Thoracic aorta (tissue), 2 donors: ENCODE measurements around the gene SOSTDC1. TPM values are rescaled to one million over a fixed set of nuclear protein-coding genes. Genes with fewer than 3 reads are reported as not detected.
"Not testable (repeated sequence)": the region's sequence is repeated elsewhere in the genome, so short reads cannot be mapped to it uniquely, and the experiment has no call there.

Experiments used
- ATAC-seq: fragments of 150-250 bp; one replicate; pipeline ENCODE4 v1.8.0; 2017; ENCODE audit warnings: low read depth; ENCODE audit not compliant: insufficient number of reproducible peaks, low FRiP score
- DNase-seq: peaks from one replicate; pipeline ENCODE4 v3.0.0-alpha.2; 2020; ENCODE audit warnings: low spot score
- H3K27ac ChIP-seq, 2 donors: fragments of 200-600 bp; sonication (generic); 1 replicate in 1 of 2; 2 replicates in 1 of 2; pipeline ENCODE4 v1.5.1; 2016; ENCODE audit warnings: mild to moderate bottlenecking in 2 of 2, moderate library complexity in 2 of 2
- H3K27me3 ChIP-seq: fragments of 200-600 bp; sonication (generic); replicated peaks from 2 replicates; pipeline ENCODE4 v1.6.0; 2016; ENCODE audit warnings: mild to moderate bottlenecking; ENCODE audit not compliant: insufficient read depth
- H3K36me3 ChIP-seq: fragments of 200-600 bp; sonication (generic); one replicate; pipeline ENCODE4 v1.5.1; 2016
- H3K4me1 ChIP-seq, 2 donors: fragments of 200-600 bp; sonication (generic); 1 replicate in 1 of 2; 2 replicates in 1 of 2; pipeline versions ENCODE4 v1.5.1 to v1.6.0; 2016; ENCODE audit warnings: low read depth in 2 of 2, mild to moderate bottlenecking in 1 of 2; ENCODE audit not compliant: control insufficient read depth in 1 of 2
- H3K4me3 ChIP-seq: fragments of 200-600 bp; sonication (generic); 2 replicates; pipeline ENCODE4 v1.5.1; 2016; ENCODE audit warnings: mild to moderate bottlenecking
- H3K9me3 ChIP-seq: fragments of 200-600 bp; sonication (generic); 2 replicates; pipeline ENCODE4 v1.5.1; 2016
- CTCF ChIP-seq: fragments of 200-600 bp; sonication (generic); IDR thresholded peaks from one replicate; pipeline ENCODE4 v1.5.1; 2019; ENCODE audit warnings: antibody characterized with exemption
- total RNA-seq, 2 donors: library from RNA; depleted of rRNA; stranded (reverse); fragments of >200 nt; gene quantifications; one replicate each; pipeline versions ENCODE4 v1.1.0 to v1.2.3, GENCODE V29; 2016

The SOSTDC1 gene
- total RNA-seq, 2 donors from 2014 or later = 0.63 TPM; not detected in 1

GRCh38 chr7:16509829-16510228 lies 44.3 kb upstream of the SOSTDC1 start:
- Histone ChIP-seq H3K4me3 (no peak overlapping the region), H3K27ac (no peak overlapping the region), H3K9me3 (no peaks in the 10 kb centered on the region), H3K36me3 (no peaks in the 10 kb centered on the region), H3K27me3 (no peaks in the 10 kb centered on the region), H3K4me1 (no peaks in the 10 kb centered on the region)
- DNase-seq = no peak
- TF ChIP-seq CTCF = no peak
- ATAC-seq = no peak

GRCh38 chr7:16506422-16506821 lies 40.9 kb upstream of the SOSTDC1 start:
- H3K27me3 ChIP-seq, H3K4me1 ChIP-seq, DNase-seq, ATAC-seq, H3K27ac ChIP-seq, H3K4me3 ChIP-seq, H3K36me3 ChIP-seq, H3K9me3 ChIP-seq: not testable (repeated sequence)

GRCh38 chr7:16504019-16504418 lies 38.5 kb upstream of the SOSTDC1 start:
- Histone ChIP-seq H3K4me1 (no peaks in the 10 kb centered on the region), H3K27me3 (no peaks in the 10 kb centered on the region), H3K27ac (no peak overlapping the region), H3K36me3 (no peaks in the 10 kb centered on the region), H3K4me3 (no peak overlapping the region), H3K9me3 (no peaks in the 10 kb centered on the region)
- ATAC-seq = no peak
- DNase-seq = no peak
- TF ChIP-seq CTCF = no peak

- Histone ChIP-seq H3K9me3 (no peaks in the 10 kb centered on the region), H3K27ac (no peak overlapping the region), H3K4me1 (no peaks in the 10 kb centered on the region), H3K27me3 (no peaks in the 10 kb centered on the region), H3K36me3 (no peaks in the 10 kb centered on the region), H3K4me3 (no peak overlapping the region)
- no peak for DNase-seq
- no peak for TF ChIP-seq CTCF
- no peak for ATAC-seq
Measured at GRCh38 chr7:16502303-16502702, 36.8 kb upstream of the SOSTDC1 start.

GRCh38 chr7:16498122-16498521 lies 32.6 kb upstream of the SOSTDC1 start:
- Histone ChIP-seq H3K9me3 (no peaks in the 10 kb centered on the region), H3K36me3 (no peaks in the 10 kb centered on the region), H3K27me3 (no peaks in the 10 kb centered on the region), H3K27ac (no peak overlapping the region), H3K4me1 (no peaks in the 10 kb centered on the region), H3K4me3 (no peak overlapping the region)
- TF ChIP-seq CTCF = no peak
- ATAC-seq (no peak), DNase-seq (no peak)

GRCh38 chr7:16494955-16495719 lies 29.6 kb upstream of the SOSTDC1 start:
- ATAC-seq = no peak
- no peaks in the 10 kb centered on the region for H3K36me3 ChIP-seq
- H3K9me3 ChIP-seq = no peaks in the 10 kb centered on the region
- H3K4me3 ChIP-seq = no peak overlapping the region
- DNase-seq = no peak
- no peak for TF ChIP-seq CTCF
- H3K27ac ChIP-seq = no peak overlapping the region
- H3K27me3 ChIP-seq = no peaks in the 10 kb centered on the region
- H3K4me1 ChIP-seq = no peaks in the 10 kb centered on the region
